HepG2 (cell line): ENCODE data around the gene TESK1. TPM values are rescaled to one million over a fixed set of nuclear protein-coding genes. Genes with fewer than 3 reads are reported as not detected.

Experiments used
- ATF7 ChIP-seq, 2 experiments: fragments of 450-650 bp in 1 of 2; sonication (generic) in 1 of 2; formaldehyde crosslinking in 1 of 2; IDR thresholded peaks; 2 replicates each; pipeline versions ENCODE4 v1.4.0 to v1.6.1; 2016 to 2020; ENCODE audit warnings: antibody characterized with exemption in 1 of 2, mild to moderate bottlenecking in 1 of 2, missing genetic modification reagents in 1 of 2
- CEBPG ChIP-seq: IDR thresholded peaks from 2 replicates; pipeline ENCODE4 v1.6.1; 2016
- CREB1 ChIP-seq, 2 experiments: fragments of 450-650 bp in 1 of 2; IDR thresholded peaks; 2 replicates each; pipeline ENCODE4 v1.6.1; 2016 to 2017; ENCODE audit warnings: control low read depth in 1 of 2, mild to moderate bottlenecking in 1 of 2, missing compliant biosample characterization in 1 of 2, missing genetic modification characterization in 1 of 2
- FOXK2 ChIP-seq: fragments of 450-650 bp; IDR thresholded peaks from 2 replicates; pipeline ENCODE4 v1.6.1; 2016
- NFYB ChIP-seq: sonication (generic); formaldehyde crosslinking; IDR thresholded peaks from 2 replicates; pipeline ENCODE4 v1.4.0; 2020; ENCODE audit warnings: missing genetic modification reagents
- REL ChIP-seq: sonication (generic); formaldehyde crosslinking; conservative IDR thresholded peaks from 2 replicates; pipeline ENCODE4 v1.8.0; 2022; ENCODE audit warnings: mild to moderate bottlenecking, missing genetic modification reagents, moderate library complexity
- RFXANK ChIP-seq: IDR thresholded peaks from 2 replicates; pipeline ENCODE4 v1.6.1; 2016
- RFXAP ChIP-seq: sonication (generic); formaldehyde crosslinking; IDR thresholded peaks from 2 replicates; pipeline ENCODE4 v1.4.0; 2020; ENCODE audit warnings: missing genetic modification reagents, borderline replicate concordance
- SAP130 ChIP-seq: IDR thresholded peaks from 2 replicates; pipeline ENCODE4 v1.6.1; 2016; ENCODE audit warnings: low read depth
- SMARCC2 ChIP-seq: fragments of 450-650 bp; IDR thresholded peaks from 2 replicates; pipeline ENCODE4 v1.6.1; 2017; ENCODE audit warnings: antibody characterized with exemption, mild to moderate bottlenecking
- ZNF30 ChIP-seq: sonication (generic); formaldehyde crosslinking; IDR thresholded peaks from 2 replicates; pipeline ENCODE4 v1.5.0; 2020; ENCODE audit warnings: mild to moderate bottlenecking, missing genetic modification reagents
- ZNF331 ChIP-seq: sonication (generic); formaldehyde crosslinking; IDR thresholded peaks from 2 replicates; pipeline ENCODE4 v1.4.0; 2020; ENCODE audit warnings: missing genetic modification reagents
- ZNF562 ChIP-seq: sonication (generic); formaldehyde crosslinking; IDR thresholded peaks from 2 replicates; pipeline ENCODE4 v1.8.0; 2022; ENCODE audit warnings: missing genetic modification reagents, borderline replicate concordance
- ZNF704 ChIP-seq: sonication (generic); formaldehyde crosslinking; IDR thresholded peaks from 2 replicates; pipeline ENCODE4 v1.8.1; 2023; ENCODE audit warnings: mild to moderate bottlenecking, inconsistent platforms, moderate library complexity, missing genetic modification reagents, borderline replicate concordance
- ZSCAN9 ChIP-seq: IDR thresholded peaks from 2 replicates; pipeline ENCODE4 v1.6.1; 2016; ENCODE audit warnings: borderline replicate concordance
- polyA plus RNA-seq, 8 experiments: library from polyadenylated mRNA; depleted of rRNA in 3 of 8; stranded (reverse) in 7 of 8; unstranded in 1 of 8; fragments of >200 nt; fragmentation: Illumina TruSeq in 4 of 8; extraction: Trizol in 4 of 8; gene quantifications; 2 replicates each; pipeline versions ENCODE4 v1.2.1 to v1.2.3, GENCODE V29; 2011 to 2016; ENCODE audit warnings: low read depth in 4 of 8, missing spikeins in 1 of 8, mixed read lengths in 1 of 8; ENCODE audit not compliant: insufficient read depth in 1 of 8
- total RNA-seq, 5 experiments: library from RNA; depleted of rRNA; stranded (reverse); fragments of >200 nt; fragmentation: Illumina TruSeq; extraction: Trizol; gene quantifications; 2 replicates each; pipeline ENCODE4 v1.2.3, GENCODE V29; 2016; ENCODE audit warnings: low read depth in 1 of 5

Gene TESK1
- total and polyA plus RNA-seq, 2 of the 13 experiments (the other 11 are each of a cell fraction or from before 2014, with no cell fraction given) = 7.3 to 13.6 TPM

- no peak for TF ChIP-seq REL (CRISPR knock-in tag)
- TF ChIP-seq RFXANK = peak; percentile 65; the same call in 1 of the 2 replicates
- TF ChIP-seq SMARCC2 = no peak
- no peak for TF ChIP-seq ZNF30 (CRISPR knock-in tag)
- no peak for TF ChIP-seq FOXK2
- no peak for TF ChIP-seq NFYB (CRISPR knock-in tag)
- no peak for TF ChIP-seq ZNF704 (CRISPR knock-in tag)
- TF ChIP-seq ZNF562 (CRISPR knock-in tag) = no peak
- TF ChIP-seq SAP130 (CRISPR knock-in tag) = no peak
- no peak for TF ChIP-seq ZSCAN9 (CRISPR knock-in tag)
- TF ChIP-seq ATF7 (IDR thresholded peaks at IDR 0.05) = peak; percentile 70
- no peak for TF ChIP-seq ATF7 (CRISPR knock-in tag; IDR thresholded peaks at IDR 0.05)
- 0 out of 2 replicates have a peak, but pooled peaks have one; percentile 38 for TF ChIP-seq RFXAP (CRISPR knock-in tag)
- peak; percentile 97 for TF ChIP-seq CREB1 (IDR thresholded peaks at IDR 0.05)
- no peak for TF ChIP-seq CREB1 (CRISPR knock-in tag; IDR thresholded peaks at IDR 0.05)
- TF ChIP-seq ZNF331 (CRISPR knock-in tag) = no peak
- TF ChIP-seq CEBPG (CRISPR knock-in tag) = no peak
Measured at GRCh38 chr9:35616681-35617459, 11.8 kb downstream of the TESK1 start (continued).
